Rectal smooth muscle tissue (tissue), 1 donor: Measurements from ENCODE around the gene TBRG1.
A peak's percentile ranks its signal among the peaks of the same experiment; 100 is the strongest.

ENCODE experiments used
- H3K27ac ChIP-seq: one replicate; pipeline ENCODE4 v1.7.0; 2013; ENCODE audit warnings: low read depth, low read length, inconsistent platforms
- H3K27me3 ChIP-seq: one replicate; pipeline ENCODE4 v1.7.0; 2013; ENCODE audit warnings: low read length; ENCODE audit not compliant: control insufficient read depth, insufficient read depth
- H3K36me3 ChIP-seq: one replicate; pipeline ENCODE4 v1.7.0; 2013; ENCODE audit warnings: low read length; ENCODE audit not compliant: control insufficient read depth, insufficient read depth
- H3K4me1 ChIP-seq: one replicate; pipeline ENCODE4 v1.7.0; 2013; ENCODE audit warnings: low read length; ENCODE audit not compliant: control insufficient read depth, insufficient read depth
- H3K4me3 ChIP-seq: one replicate; pipeline ENCODE4 v1.7.0; 2013; ENCODE audit warnings: low read length
- H3K9ac ChIP-seq: one replicate; pipeline ENCODE4 v1.7.0; 2013; ENCODE audit warnings: low read length

TBRG1 gene

DNA sequence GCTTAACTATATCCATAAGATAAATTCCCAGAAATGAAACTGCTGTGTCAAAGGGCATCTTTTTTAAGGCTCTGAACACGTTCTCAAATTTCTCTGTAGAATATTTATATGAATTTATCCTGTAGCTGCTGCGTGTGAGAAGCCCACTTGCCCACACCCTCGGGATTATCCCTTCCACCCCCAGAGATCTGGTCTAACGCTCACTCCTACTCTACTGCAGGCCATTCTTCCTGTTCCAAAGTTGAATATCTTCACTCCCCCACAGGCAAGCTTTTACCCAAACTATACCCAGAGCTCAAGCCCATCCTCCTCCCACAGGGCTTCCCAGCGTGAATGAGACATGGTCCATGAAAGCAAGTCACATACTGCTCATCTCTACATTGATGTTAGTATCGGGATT is 25.9 kb downstream of the TBRG1 start:
- Histone ChIP-seq H3K36me3 (peaks cover 3% of the 10 kb centered on the region), H3K4me3 (no peak overlapping the region), H3K27ac (no peak overlapping the region), H3K9ac (no peak overlapping the region), H3K27me3 (no peaks in the 10 kb centered on the region), H3K4me1 (no peaks in the 10 kb centered on the region)

DNA sequence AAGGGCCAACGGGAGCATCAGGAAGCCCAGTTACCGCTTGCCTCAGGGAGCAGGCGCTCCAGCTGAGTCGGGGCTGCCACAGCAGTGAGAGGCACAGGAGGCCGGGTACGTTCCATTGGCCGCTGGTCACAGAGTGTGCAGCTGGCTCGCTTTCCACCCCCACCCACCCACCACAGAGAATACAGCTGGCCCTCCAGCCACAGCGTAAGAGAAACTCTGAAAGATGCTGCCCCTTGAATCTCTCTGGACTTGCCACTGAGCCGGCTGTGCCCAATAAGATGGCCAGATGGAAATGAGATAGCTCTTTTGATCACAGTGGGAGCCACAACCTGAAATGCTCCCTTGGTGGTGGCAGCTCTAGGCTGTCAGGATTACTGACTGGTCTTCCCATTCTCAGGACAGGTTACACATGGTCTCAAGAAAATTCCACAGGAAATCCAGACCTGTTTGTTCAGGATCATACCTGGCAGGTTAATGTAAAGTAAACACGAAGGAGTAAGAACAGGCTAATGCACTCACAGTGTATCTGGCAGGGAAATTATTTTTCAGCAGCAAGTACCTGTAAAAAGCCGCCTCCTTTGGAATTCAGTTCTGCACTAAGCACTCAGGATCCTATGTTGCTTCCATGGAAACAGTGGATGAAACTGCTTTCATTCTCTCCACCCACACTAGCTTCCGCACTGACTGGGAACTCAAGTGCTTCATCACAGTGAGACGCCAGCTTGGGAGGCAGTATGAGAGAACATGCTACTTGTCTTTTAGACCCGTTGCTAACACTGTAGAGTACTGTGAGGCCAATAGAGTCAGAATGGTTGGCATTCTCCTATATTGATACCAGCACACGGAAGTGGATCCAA is 34.3 kb downstream of the TBRG1 start:
- Histone ChIP-seq H3K9ac (no peak overlapping the region), H3K4me3 (no peak overlapping the region), H3K27me3 (no peaks in the 10 kb centered on the region), H3K27ac (no peak overlapping the region), H3K36me3 (peaks cover 3% of the 10 kb centered on the region), H3K4me1 (no peaks in the 10 kb centered on the region)

DNA sequence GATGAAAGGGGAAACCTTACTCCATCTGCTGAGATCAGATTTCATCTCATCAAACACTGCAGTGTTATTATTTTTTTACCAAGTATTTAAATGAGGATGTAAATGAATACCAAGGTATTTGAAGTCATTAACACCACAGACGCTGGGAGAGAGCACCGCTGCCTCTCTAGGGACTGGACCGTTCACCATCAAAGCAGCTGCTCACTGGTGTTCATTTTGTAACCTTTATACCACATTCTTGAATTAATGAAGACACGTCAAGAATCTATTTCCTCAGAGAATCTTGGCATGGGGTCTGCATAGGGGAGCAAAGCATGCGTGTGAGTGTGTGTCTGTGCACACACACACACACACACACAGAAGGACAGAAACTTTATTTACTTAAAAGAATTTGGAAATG is 35.2 kb downstream of the TBRG1 start:
- Histone ChIP-seq H3K9ac (no peak overlapping the region), H3K27ac (no peak overlapping the region), H3K4me1 (no peaks in the 10 kb centered on the region), H3K4me3 (no peak overlapping the region), H3K27me3 (no peaks in the 10 kb centered on the region), H3K36me3 (peaks cover 3% of the 10 kb centered on the region)

DNA sequence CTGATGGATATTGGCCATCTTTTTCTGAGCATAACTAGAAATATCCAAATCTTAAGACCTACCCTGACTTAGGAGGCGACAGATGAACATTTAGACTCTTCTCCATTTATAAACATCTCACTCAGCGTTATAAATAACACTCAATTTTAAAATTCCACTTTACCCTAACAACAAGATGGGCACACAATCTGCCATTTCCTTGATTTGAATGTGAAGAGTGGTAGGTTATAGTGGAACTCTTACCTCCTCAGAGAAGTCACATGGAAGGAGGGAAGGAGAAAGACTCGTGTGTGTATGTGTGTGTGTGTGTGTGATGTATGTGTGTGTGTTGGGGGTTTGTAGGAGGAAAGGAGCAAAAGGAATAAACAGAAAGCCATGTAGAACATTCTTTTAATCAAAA is 35.8 kb downstream of the TBRG1 start:
- H3K9ac ChIP-seq = no peak overlapping the region
- no peaks in the 10 kb centered on the region for H3K27me3 ChIP-seq
- H3K4me1 ChIP-seq = no peaks in the 10 kb centered on the region
- H3K36me3 ChIP-seq = peaks cover 3% of the 10 kb centered on the region
- H3K4me3 ChIP-seq = no peak overlapping the region
- no peak overlapping the region for H3K27ac ChIP-seq

DNA sequence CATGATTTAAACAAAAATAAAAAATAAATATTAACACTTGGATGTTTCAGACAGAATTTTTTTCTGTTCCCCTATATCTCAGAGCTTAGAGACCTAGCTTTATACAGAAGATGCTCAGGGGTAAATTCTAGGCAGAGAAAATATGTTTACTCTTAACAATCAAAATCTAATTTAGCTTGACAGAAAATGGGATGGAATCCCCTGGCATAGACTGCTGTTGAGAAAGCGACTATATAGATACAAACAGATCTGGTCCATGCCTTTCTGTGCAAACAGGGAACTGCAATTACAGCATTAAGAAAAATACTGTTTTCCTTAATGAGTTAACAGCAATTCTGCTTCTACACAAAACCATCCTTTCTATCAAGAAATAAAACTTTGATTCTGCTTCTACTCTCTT is 36.3 kb downstream of the TBRG1 start:
- peaks cover 3% of the 10 kb centered on the region for H3K36me3 ChIP-seq

DNA sequence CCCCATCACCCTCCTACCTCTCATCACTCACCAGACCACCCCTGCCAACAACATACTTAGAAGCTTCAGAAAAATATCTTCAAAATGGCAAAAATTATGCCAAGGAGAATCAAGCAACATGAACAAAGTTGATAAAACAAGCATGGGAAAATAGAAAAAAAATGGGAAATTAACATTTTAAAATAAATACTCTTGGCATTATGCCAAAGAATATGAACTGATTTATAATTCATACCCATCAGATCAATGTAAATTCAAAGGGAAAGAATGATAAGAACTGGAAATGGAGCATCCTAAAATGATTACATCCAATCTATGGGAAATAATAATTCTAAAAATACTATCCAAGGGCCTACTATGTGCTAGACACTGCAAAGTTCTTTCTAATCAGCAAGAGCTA is 38.9 kb downstream of the TBRG1 start:
- no peak overlapping the region for H3K27ac ChIP-seq
- no peaks in the 10 kb centered on the region for H3K4me1 ChIP-seq
- H3K4me3 ChIP-seq = no peak overlapping the region
- peaks cover 7% of the 10 kb centered on the region for H3K36me3 ChIP-seq
- no peak overlapping the region for H3K9ac ChIP-seq
- H3K27me3 ChIP-seq = no peaks in the 10 kb centered on the region

More for the DNA sequence above, 36.3 kb downstream of the TBRG1 start:
- Histone ChIP-seq H3K9ac (no peak overlapping the region), H3K27me3 (no peaks in the 10 kb centered on the region), H3K27ac (no peak overlapping the region), H3K4me3 (no peak overlapping the region), H3K4me1 (no peaks in the 10 kb centered on the region)

DNA sequence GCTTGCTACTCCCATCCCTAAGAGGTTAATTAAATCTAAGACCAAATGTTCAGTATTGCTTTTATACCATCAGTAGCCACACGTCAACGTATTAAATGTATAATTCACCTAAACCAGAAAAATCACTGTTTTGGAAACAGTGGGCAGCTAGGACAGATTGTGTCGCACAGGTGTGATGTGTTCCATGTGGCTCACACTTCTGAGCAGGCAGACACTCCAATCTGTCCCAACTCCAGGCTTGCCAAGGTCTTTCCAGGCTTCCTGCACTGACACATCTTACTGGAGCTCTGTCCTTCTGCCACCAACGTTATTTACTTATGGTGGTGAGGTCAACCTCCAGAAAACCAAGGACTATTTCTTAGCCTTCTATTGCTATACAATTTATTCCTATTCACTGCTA is 39.4 kb downstream of the TBRG1 start:
- Histone ChIP-seq H3K4me3 (no peak overlapping the region), H3K36me3 (peaks cover 7% of the 10 kb centered on the region), H3K27ac (no peak overlapping the region), H3K9ac (no peak overlapping the region), H3K4me1 (no peaks in the 10 kb centered on the region), H3K27me3 (no peaks in the 10 kb centered on the region)

DNA sequence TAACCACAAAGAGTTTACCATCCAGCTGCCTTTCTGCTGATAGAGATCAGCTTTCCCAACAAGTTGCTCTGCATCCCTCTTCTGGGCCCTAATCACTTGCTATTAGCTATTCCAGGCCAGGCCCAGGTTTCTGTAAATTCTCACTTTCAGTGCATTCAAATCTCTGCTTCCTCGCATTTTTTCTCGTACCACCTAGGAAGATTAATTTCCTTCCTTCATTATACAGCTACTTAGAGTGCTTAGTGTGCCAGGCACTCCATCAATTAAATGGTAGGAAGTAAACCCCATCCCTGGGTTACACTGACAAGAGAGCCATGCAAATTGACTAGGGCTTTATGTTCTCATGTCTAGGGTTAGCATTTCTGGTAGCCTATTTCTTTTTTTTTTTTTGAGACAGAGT is 41.2 kb downstream of the TBRG1 start:
- Histone ChIP-seq H3K27me3 (no peaks in the 10 kb centered on the region), H3K36me3 (peaks cover 7% of the 10 kb centered on the region), H3K4me1 (no peaks in the 10 kb centered on the region), H3K4me3 (no peak overlapping the region), H3K9ac (no peak overlapping the region), H3K27ac (no peak overlapping the region)

DNA sequence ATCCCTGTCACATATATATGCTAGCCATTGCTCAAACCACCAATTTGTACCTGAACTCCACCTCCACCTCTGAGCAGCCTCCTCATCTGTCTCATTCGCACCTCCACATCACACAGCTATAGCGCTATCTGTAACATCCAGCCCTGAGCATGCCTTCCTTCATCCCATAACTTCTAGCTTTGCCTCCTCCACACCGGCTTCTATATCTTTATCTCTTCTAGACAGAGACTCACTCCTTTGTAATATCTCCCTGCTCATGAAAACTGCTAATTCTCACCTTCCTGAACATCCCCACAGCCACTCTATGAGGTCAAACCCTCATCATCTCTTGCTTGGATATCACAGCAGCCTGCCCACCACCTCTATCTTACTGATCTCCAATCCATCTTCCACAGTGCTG is 44.9 kb downstream of the TBRG1 start:
- Histone ChIP-seq H3K4me1 (no peaks in the 10 kb centered on the region), H3K27ac (no peak overlapping the region), H3K27me3 (no peaks in the 10 kb centered on the region), H3K36me3 (peaks cover 7% of the 10 kb centered on the region), H3K4me3 (no peak overlapping the region), H3K9ac (no peak overlapping the region)

DNA sequence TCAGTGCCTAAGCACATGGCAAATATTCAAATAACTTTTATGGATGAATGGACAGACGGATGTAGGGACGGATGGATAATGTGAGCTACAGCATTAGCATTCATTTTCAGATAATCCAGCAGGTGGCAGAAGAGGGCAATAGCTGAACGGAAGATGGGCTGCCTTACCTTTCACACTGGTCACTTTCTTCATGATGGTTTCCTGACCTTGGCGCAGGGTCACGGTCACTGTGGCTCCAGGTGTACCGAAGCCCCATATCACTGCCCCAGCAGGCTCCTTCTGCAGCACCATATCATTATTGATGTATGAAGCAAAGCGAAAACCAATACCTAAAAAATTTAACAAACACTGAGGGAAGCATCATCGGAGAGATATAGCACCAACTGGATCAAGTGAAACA is 46.5 kb downstream of the TBRG1 start:
- Histone ChIP-seq H3K27me3 (no peaks in the 10 kb centered on the region), H3K4me3 (no peak overlapping the region), H3K36me3 (peaks cover 7% of the 10 kb centered on the region), H3K27ac (no peak overlapping the region), H3K4me1 (no peaks in the 10 kb centered on the region), H3K9ac (no peak overlapping the region)

DNA sequence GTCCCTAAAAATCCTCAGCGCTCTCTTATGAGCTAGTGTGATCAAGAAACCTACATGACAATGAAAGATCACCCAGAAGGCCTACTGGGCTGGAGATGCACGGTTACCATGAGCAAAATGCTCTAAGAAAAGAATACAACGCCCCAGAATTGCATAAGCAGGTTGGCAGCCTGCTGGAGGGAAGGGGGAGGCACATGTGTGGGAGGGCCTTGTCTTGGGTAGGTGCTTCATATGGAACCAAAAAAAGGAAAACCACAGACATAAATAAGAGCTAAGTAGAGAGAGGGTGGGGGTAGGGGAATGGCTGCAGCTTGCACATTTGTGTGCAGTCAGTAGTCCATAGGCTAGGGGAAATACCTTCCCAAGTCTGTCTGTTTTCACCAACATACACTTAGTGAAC is 48.1 kb downstream of the TBRG1 start:
- Histone ChIP-seq H3K4me3 (no peak overlapping the region), H3K27me3 (no peaks in the 10 kb centered on the region), H3K9ac (no peak overlapping the region), H3K4me1 (peaks cover 2% of the 10 kb centered on the region), H3K36me3 (no peaks in the 10 kb centered on the region), H3K27ac (no peak overlapping the region)

DNA sequence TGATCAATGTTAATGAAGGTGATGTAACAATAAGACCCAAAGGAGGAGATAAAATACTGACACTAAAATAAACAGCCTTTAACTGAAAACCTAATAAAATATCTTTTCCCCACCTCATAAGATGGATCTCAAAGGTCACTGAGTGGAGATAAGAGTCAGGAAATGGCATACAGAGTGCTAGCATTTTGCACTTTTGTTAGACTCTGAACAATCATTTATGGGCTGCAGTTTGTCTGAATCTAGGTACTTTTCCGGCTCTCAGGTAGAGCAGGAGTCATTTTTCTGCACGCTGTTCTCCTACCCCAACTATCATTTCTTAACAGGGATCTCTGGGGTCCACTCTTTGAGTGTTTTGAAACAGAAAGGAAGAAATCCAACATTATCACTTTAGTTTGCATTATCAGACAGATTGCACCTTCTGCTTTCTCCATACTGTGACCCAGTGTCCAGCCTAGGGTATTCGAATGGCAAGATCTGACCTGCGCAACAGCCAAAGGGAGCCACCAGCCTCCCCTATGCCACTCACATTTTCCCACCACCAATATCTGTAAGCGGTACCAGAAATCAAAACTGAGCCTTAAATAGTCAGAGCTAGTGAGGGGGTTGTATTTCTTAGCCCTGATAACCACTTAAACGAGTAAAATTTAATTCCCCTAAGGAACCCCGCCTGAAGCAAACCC is 50.0 kb downstream of the TBRG1 start:
- Histone ChIP-seq H3K36me3 (no peaks in the 10 kb centered on the region), H3K4me1 (peaks cover 2% of the 10 kb centered on the region), H3K27ac (peak overlapping the region; percentile 71), H3K27me3 (no peaks in the 10 kb centered on the region), H3K4me3 (peak overlapping the region; percentile 90), H3K9ac (peak overlapping the region; percentile 80)
